H1 (cell line): Measurements from ENCODE around the gene TLCD5. TPM values are rescaled to one million over a fixed set of nuclear protein-coding genes. Genes with fewer than 3 reads are reported as not detected.

Source experiments
- CTCF ChIA-PET: fragments of 300-600 bp; sonication (Branson Sonifier 250); formaldehyde crosslinking; loops from one replicate; lab custom pipeline; 2021; ENCODE audit not compliant: partially characterized antibody; lab: Charles Lee
- POLR2A ChIA-PET: fragments of 300-600 bp; sonication (Branson Sonifier 250); formaldehyde crosslinking; loops from one replicate; lab custom pipeline; 2021; ENCODE audit warnings: inconsistent platforms; ENCODE audit not compliant: partially characterized antibody; lab: Charles Lee
- DNase-seq, 2 experiments: peaks; one replicate each; pipeline versions ENCODE4 v3.0.0 to v3.0.0-alpha.2; 2010 to 2022; ENCODE audit warnings: low spot score in 2 of 2, low read depth in 1 of 2, mixed read lengths in 1 of 2
- FAIRE-seq: peaks from 2 replicates; lab custom pipeline; 2011; peaks lifted over from hg19 to GRCh38; lab: Jason Lieb, UNC
- H2AFZ ChIP-seq: 2 replicates; pipeline ENCODE4 v1.8.1; 2012; ENCODE audit warnings: low read length, inconsistent platforms
- H2AK5ac ChIP-seq: 2 replicates; pipeline ENCODE4 v1.6.1; 2013; ENCODE audit warnings: low read depth, low read length
- H2BK120ac ChIP-seq: replicated peaks from 2 replicates; pipeline ENCODE3; 2013; ENCODE audit warnings: low read depth, low read length, inconsistent platforms
- H2BK12ac ChIP-seq: 2 replicates; pipeline ENCODE4 v1.6.1; 2013; ENCODE audit warnings: low read depth, low read length
- H2BK15ac ChIP-seq: 2 replicates; pipeline ENCODE4 v1.6.1; 2013; ENCODE audit warnings: low read length
- H2BK20ac ChIP-seq: 2 replicates; pipeline ENCODE4 v1.6.1; 2013; ENCODE audit warnings: low read length
- H2BK5ac ChIP-seq: 2 replicates; pipeline ENCODE4 v1.6.1; 2013; ENCODE audit warnings: low read depth, low read length
- H3K14ac ChIP-seq: 2 replicates; pipeline ENCODE4 v1.6.1; 2013; ENCODE audit warnings: inconsistent platforms; ENCODE audit not compliant: insufficient read length
- H3K18ac ChIP-seq: 2 replicates; pipeline ENCODE4 v1.6.1; 2013; ENCODE audit warnings: low read length; ENCODE audit errors: extremely low read depth
- H3K23ac ChIP-seq: 2 replicates; pipeline ENCODE4 v1.6.1; 2013; ENCODE audit warnings: inconsistent platforms; ENCODE audit not compliant: insufficient read length
- H3K23me2 ChIP-seq: 2 replicates; pipeline ENCODE4 v1.6.1; 2013; ENCODE audit warnings: low read depth, low read length
- H3K27ac ChIP-seq: 2 replicates; pipeline ENCODE4 v1.6.1; 2011; ENCODE audit warnings: low read depth, low read length, inconsistent platforms
- H3K27me3 ChIP-seq, 4 experiments: replicated peaks in 1 of 4; 1 replicate in 1 of 4; 2 replicates in 3 of 4; pipeline versions ENCODE4 v1.6.1 to v1.8.1; 2011 to 2013; ENCODE audit warnings: low read length in 3 of 4, mild to moderate bottlenecking in 3 of 4, inconsistent platforms in 2 of 4, mixed read lengths in 2 of 4, moderate library complexity in 1 of 4; ENCODE audit not compliant: control insufficient read depth in 3 of 4, insufficient read depth in 3 of 4; ENCODE audit errors: extremely low read depth in 1 of 4
- H3K36me3 ChIP-seq, 4 experiments: 2 replicates each; pipeline versions ENCODE4 v1.6.1 to v1.8.1; 2011 to 2013; ENCODE audit warnings: mild to moderate bottlenecking in 4 of 4, low read length in 3 of 4, moderate library complexity in 2 of 4, control low read depth in 1 of 4, inconsistent platforms in 1 of 4; ENCODE audit not compliant: insufficient read depth in 4 of 4, control insufficient read depth in 2 of 4
- H3K4ac ChIP-seq: replicated peaks from 2 replicates; pipeline ENCODE3; 2013; ENCODE audit warnings: low read length, low read depth, mixed read lengths, inconsistent platforms; ENCODE audit not compliant: insufficient read length
- H3K4me1 ChIP-seq, 4 experiments: replicated peaks in 1 of 4; 1 replicate in 1 of 4; 2 replicates in 3 of 4; pipeline versions ENCODE4 v1.6.1 to v1.8.1; 2011 to 2013; ENCODE audit warnings: low read length in 3 of 4, inconsistent platforms in 2 of 4, mixed read lengths in 1 of 4; ENCODE audit not compliant: insufficient read depth in 4 of 4, control insufficient read depth in 3 of 4
- H3K4me2 ChIP-seq, 2 experiments: 2 replicates each; pipeline versions ENCODE4 v1.6.1 to v1.8.1; 2011 to 2013; ENCODE audit warnings: low read depth in 2 of 2, low read length in 2 of 2, control low read depth in 1 of 2, inconsistent platforms in 1 of 2, mild to moderate bottlenecking in 1 of 2; ENCODE audit not compliant: insufficient read depth in 1 of 2
- H3K4me3 ChIP-seq, 4 experiments: fragments of 200-600, 300-600 bp in 1 of 4; sonication (generic), shearing (Covaris generic), sonication (Bioruptor Twin) in 1 of 4; 2 replicates each; pipeline versions ENCODE4 v1.5.1 to v1.8.1; 2011 to 2016; ENCODE audit warnings: low read length in 4 of 4, low read depth in 3 of 4, control low read depth in 2 of 4, inconsistent platforms in 2 of 4, mild to moderate bottlenecking in 2 of 4, mixed read lengths in 1 of 4, moderate library complexity in 1 of 4; ENCODE audit not compliant: insufficient read depth in 2 of 4; ENCODE audit errors: extremely low read depth in 1 of 4
- H3K56ac ChIP-seq: replicated peaks from 2 replicates; pipeline ENCODE3; 2013; ENCODE audit warnings: low read depth, mild to moderate bottlenecking, mixed read lengths, low read length, inconsistent platforms; ENCODE audit not compliant: insufficient read length
- H3K79me1 ChIP-seq: 2 replicates; pipeline ENCODE4 v1.6.1; 2013; ENCODE audit warnings: low read depth, low read length, control low read depth
- H3K79me2 ChIP-seq, 2 experiments: 2 replicates each; pipeline versions ENCODE4 v1.6.1 to v1.8.1; 2012 to 2013; ENCODE audit warnings: low read length in 2 of 2, mild to moderate bottlenecking in 2 of 2, inconsistent platforms in 1 of 2; ENCODE audit not compliant: insufficient read depth in 2 of 2, control insufficient read depth in 1 of 2
- H3K9ac ChIP-seq, 4 experiments: replicated peaks in 1 of 4; 1 replicate in 1 of 4; 2 replicates in 3 of 4; pipeline versions ENCODE4 v1.6.1 to v1.8.1; 2011 to 2013; ENCODE audit warnings: low read depth in 3 of 4, low read length in 3 of 4, control low read depth in 2 of 4, mild to moderate bottlenecking in 2 of 4, moderate library complexity in 2 of 4, inconsistent platforms in 1 of 4; ENCODE audit errors: extremely low read depth in 1 of 4
- H3K9me3 ChIP-seq, 2 experiments: 2 replicates each; pipeline versions ENCODE4 v1.6.1 to v1.8.1; 2012 to 2013; ENCODE audit warnings: mild to moderate bottlenecking in 2 of 2, moderate library complexity in 2 of 2, control low read depth in 1 of 2, inconsistent platforms in 1 of 2, low read depth in 1 of 2, low read length in 1 of 2, mixed read lengths in 1 of 2; ENCODE audit not compliant: insufficient read depth in 2 of 2
- H4K20me1 ChIP-seq, 2 experiments: replicated peaks in 1 of 2; 2 replicates each; pipeline versions ENCODE3 to v1.8.1; 2011 to 2013; ENCODE audit warnings: inconsistent platforms in 2 of 2, low read length in 2 of 2, mild to moderate bottlenecking in 1 of 2; ENCODE audit not compliant: insufficient read depth in 2 of 2, control insufficient read depth in 1 of 2
- H4K5ac ChIP-seq: 2 replicates; pipeline ENCODE4 v1.6.1; 2013; ENCODE audit warnings: low read length, low read depth, mixed read lengths, inconsistent platforms; ENCODE audit not compliant: insufficient read length
- H4K8ac ChIP-seq: 2 replicates; pipeline ENCODE4 v1.8.0; 2013; ENCODE audit warnings: mild to moderate bottlenecking, moderate library complexity, low read length, inconsistent platforms; ENCODE audit not compliant: insufficient read depth; ENCODE audit errors: extremely low read depth
- H4K91ac ChIP-seq: replicated peaks from 2 replicates; pipeline ENCODE3; 2013; ENCODE audit warnings: low read length, mixed read lengths, inconsistent platforms; ENCODE audit not compliant: insufficient read length
- BACH1 ChIP-seq: IDR thresholded peaks from 2 replicates; pipeline ENCODE4 v1.6.1; 2012; ENCODE audit warnings: low read length, improper control_type of control experiment
- CEBPB ChIP-seq: IDR thresholded peaks from 2 replicates; pipeline ENCODE4 v1.6.1; 2012; ENCODE audit warnings: low read depth, low read length
- GABPA ChIP-seq: IDR thresholded peaks from 2 replicates; pipeline ENCODE4 v1.6.1; 2011; ENCODE audit warnings: mild to moderate bottlenecking, low read length, moderate library complexity, borderline replicate concordance; ENCODE audit not compliant: insufficient read depth
- KDM1A ChIP-seq: fragments of 200-600, 300-600 bp; sonication (generic); IDR thresholded peaks from 2 replicates; pipeline ENCODE4 v1.7.1; 2016; ENCODE audit warnings: mild to moderate bottlenecking, low read length, borderline replicate concordance
- NRF1 ChIP-seq: IDR thresholded peaks from 2 replicates; pipeline ENCODE4 v1.6.1; 2011; ENCODE audit warnings: mild to moderate bottlenecking, low read depth, low read length, improper control_type of control experiment
- POU5F1 ChIP-seq: IDR thresholded peaks from 2 replicates; pipeline ENCODE4 v1.6.1; 2011; ENCODE audit warnings: low read depth, mild to moderate bottlenecking, low read length, moderate library complexity
- RBBP5 ChIP-seq: IDR thresholded peaks from 2 replicates; pipeline ENCODE4 v1.7.1; 2012; ENCODE audit warnings: low read depth, mild to moderate bottlenecking, inconsistent platforms, low read length, moderate library complexity, borderline replicate concordance
- RXRA ChIP-seq: IDR thresholded peaks from 2 replicates; pipeline ENCODE4 v1.6.1; 2011; ENCODE audit warnings: low read depth, mild to moderate bottlenecking, low read length, moderate library complexity; ENCODE audit not compliant: insufficient read depth
- SIN3A ChIP-seq, 2 experiments: IDR thresholded peaks in 1 of 2; conservative IDR thresholded peaks in 1 of 2; 2 replicates each; pipeline ENCODE4 v1.6.1; 2011 to 2012; ENCODE audit warnings: low read length in 2 of 2, improper control_type of control experiment in 1 of 2, low read depth in 1 of 2, mild to moderate bottlenecking in 1 of 2
- SP1 ChIP-seq: IDR thresholded peaks from 2 replicates; pipeline ENCODE4 v1.6.1; 2011; ENCODE audit warnings: low read depth, low read length
- SP4 ChIP-seq: IDR thresholded peaks from 2 replicates; pipeline ENCODE4 v1.6.1; 2012; ENCODE audit warnings: low read length, inconsistent platforms
- SRF ChIP-seq: IDR thresholded peaks from 2 replicates; pipeline ENCODE4 v1.6.1; 2011; ENCODE audit warnings: mild to moderate bottlenecking, low read depth, low read length, moderate library complexity
- SUZ12 ChIP-seq: fragments of 200-600 bp; sonication (generic); IDR thresholded peaks from 2 replicates; pipeline ENCODE4 v1.6.1; 2012; ENCODE audit warnings: mild to moderate bottlenecking, inconsistent platforms, low read length, moderate library complexity, mixed read lengths
- TBP ChIP-seq: IDR thresholded peaks from 2 replicates; pipeline ENCODE4 v1.6.1; 2011; ENCODE audit warnings: low read depth, low read length, improper control_type of control experiment
- TEAD4 ChIP-seq: IDR thresholded peaks from 2 replicates; pipeline ENCODE4 v1.6.1; 2012; ENCODE audit warnings: low read depth, low read length, inconsistent platforms, mixed read lengths
- WGBS, 2 experiments: shearing (Covaris generic) in 1 of 2; methylation state at CpG; one replicate each; pipeline versions ENCODE4 v1.1.6 to v1.1.7; 2013 to 2015; ENCODE audit warnings: low lambda C conversion rate in 2 of 2, mixed read lengths in 2 of 2, inconsistent platforms in 1 of 2, low coverage in 1 of 2, missing lambda C conversion rate in 1 of 2; ENCODE audit not compliant: insufficient replicate concordance in 2 of 2, insufficient coverage in 1 of 2, insufficient read length in 1 of 2; ENCODE audit errors: extremely low coverage in 1 of 2, missing lambda C conversion rate in 1 of 2; 5-methylcytosine and 5-hydroxymethylcytosine counted together
- polyA plus RNA-seq, 7 experiments: library from polyadenylated mRNA; depleted of rRNA in 3 of 7; stranded (reverse) in 5 of 7; unstranded in 2 of 7; fragments of >200 nt in 5 of 7; fragments of 200-250 nt in 2 of 7; gene quantifications; 1 replicate in 5 of 7; 2 replicates in 1 of 7; 4 replicates in 1 of 7; pipeline versions ENCODE4 v1.2.1 to v1.2.3, GENCODE V29; 2011 to 2013; ENCODE audit warnings: missing spikeins in 2 of 7, mixed read lengths in 2 of 7
- total RNA-seq: library from RNA; stranded (reverse); fragmentation: NEBNext Ultra II Directional; extraction: Animal tissue kit (Norgen Biotek cat#: 25700); gene quantifications from 2 replicates; pipeline ENCODE4 v1.2.1, GENCODE V29; 2021

The TLCD5 gene
- total and polyA plus RNA-seq, 2 of the 8 experiments (the other 6 are each of a cell fraction or from before 2014, with no cell fraction given) = 9.5 to 10.1 TPM

DNA sequence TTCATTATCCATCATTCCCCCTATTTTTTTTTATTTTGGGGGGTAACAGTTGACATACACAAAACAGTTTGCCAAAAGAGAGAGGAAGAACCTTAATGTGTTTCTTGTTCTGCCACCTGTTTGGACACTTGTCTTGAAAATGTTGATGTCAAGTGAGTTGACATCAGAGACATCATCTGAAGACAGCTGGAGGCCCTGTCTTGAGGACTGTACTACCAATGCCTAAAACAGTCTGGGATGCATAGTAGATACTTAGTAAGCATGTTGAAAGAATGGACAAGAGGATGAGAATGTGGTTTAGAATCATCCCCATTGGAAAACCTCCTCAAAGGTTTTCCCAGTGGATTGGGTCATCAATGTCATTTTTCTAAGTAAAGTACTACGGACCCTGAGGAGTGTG lies 8.7 kb downstream of the TLCD5 start:
- Histone ChIP-seq H3K14ac (no peak overlapping the region), H2BK20ac (no peak overlapping the region), H3K23me2 (peaks cover 10% of the 10 kb centered on the region), H3K27ac (no peak overlapping the region), H3K4me3 (no peak overlapping the region), H3K18ac (no peak overlapping the region), H3K9ac (no peak overlapping the region), H2AK5ac (no peak overlapping the region), H4K20me1 (peaks cover 0 to 6% of the 10 kb centered on the region in 2 experiments), H3K56ac (no peak overlapping the region), H3K27me3 (no peaks in the 10 kb centered on the region), H3K36me3 (peaks cover 0 to 10% (median 3%) of the 10 kb centered on the region in 4 experiments; a peak in 4 of 8 replicates), H2BK120ac (no peak overlapping the region), H2BK5ac (no peak overlapping the region), H4K91ac (no peak overlapping the region), H2AFZ (no peak overlapping the region), H3K23ac (no peak overlapping the region), H4K5ac (no peak overlapping the region), H3K4ac (no peak overlapping the region), H3K9me3 (no peaks in the 10 kb centered on the region), H3K79me1 (no peaks in the 10 kb centered on the region), H3K4me2 (no peak overlapping the region), H3K79me2 (peaks cover 3 to 21% of the 10 kb centered on the region in 2 experiments; a peak in 3 of 4 replicates), H2BK12ac (no peak overlapping the region), H4K8ac (no peak overlapping the region), H3K4me1 (peaks cover 0 to 3% (median 1%) of the 10 kb centered on the region in 4 experiments; a peak in 4 of 7 replicates), H2BK15ac (no peak overlapping the region)
- DNase-seq (no peak), FAIRE-seq (no peak)
- ChIA-PET POLR2A (interaction anchor here (1.2 kb wide), 1 partner anchor 67 kb away, joined by 3 read pairs; no protein-coding TSS in a partner anchor), CTCF (interaction anchor here (0.7 to 2.5 kb wide), 18 partner anchors 8 to 595 kb away, joined by 3 to 19 read pairs (median 4); partner anchors contain the start of genes POU2F3 and TLCD5)
- 100% methylated on average over 1 of the region's 1 CpG; no CpG with 5 or more reads in 1 of the 2 experiments for WGBS, 2 experiments
- TF ChIP-seq SP4 (no peak), SRF (no peak), TEAD4 (no peak), SIN3A (conservative IDR thresholded peaks at IDR 0.05 in 1 of 2, IDR thresholded peaks at IDR 0.05 in 1 of 2; ENCODE audit: low read depth in 1 of 2, low read length in 2 of 2) (no peak), RXRA (no peak), SP1 (no peak), CEBPB (no peak), TBP (no peak), NRF1 (no peak), RBBP5 (no peak), POU5F1 (no peak), GABPA (no peak), BACH1 (no peak), KDM1A (no peak), SUZ12 (no peak)
